Activated T-helper 1 cell treated with anti-CD3 and anti-CD28 coated beads, Interleukin-2, amount 50 U/mL, for 16 hours (primary cell): ENCODE results near the gene PRR35.
A peak's percentile ranks its signal among the peaks of the same experiment; 100 is the strongest.

Experiments used
- DNase-seq, 2 donors: peaks; one replicate each; pipeline ENCODE4 v3.0.0-alpha.2; 2020; ENCODE audit warnings: low read depth in 1 of 2, low spot score in 1 of 2

Gene PRR35

DNA sequence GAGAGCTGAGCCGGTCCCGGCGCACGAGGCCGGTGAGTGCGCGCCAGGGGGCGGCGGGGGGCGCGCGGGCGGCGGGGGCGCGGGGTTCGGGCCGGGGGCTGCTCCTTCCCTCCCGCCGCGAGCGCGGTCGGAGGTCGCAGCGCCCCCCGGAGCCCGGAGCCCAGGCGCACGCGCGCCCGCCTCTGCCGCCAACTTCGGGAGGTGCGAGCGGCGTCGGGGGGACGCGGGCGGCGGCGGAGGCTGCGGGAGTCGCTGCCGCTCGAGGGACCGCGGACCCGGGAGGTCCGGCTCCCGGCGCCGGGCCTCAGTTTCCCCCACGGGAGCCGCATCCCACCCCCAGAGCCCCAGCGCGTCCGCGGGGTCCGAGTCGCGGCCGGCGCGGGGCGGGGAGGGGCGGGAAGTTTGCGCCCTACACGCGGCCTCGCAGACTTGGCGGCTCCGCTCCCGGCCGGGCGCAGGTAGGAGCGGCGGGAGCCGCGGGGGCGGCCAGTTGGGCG is at the start of gene PRR35:
TSS of gene PRR35 (plus strand) at position 191 of the 497 bp plus-strand sequence. CDS start 2,901 bp downstream, outside the sequence.
- no peak for DNase-seq

DNA sequence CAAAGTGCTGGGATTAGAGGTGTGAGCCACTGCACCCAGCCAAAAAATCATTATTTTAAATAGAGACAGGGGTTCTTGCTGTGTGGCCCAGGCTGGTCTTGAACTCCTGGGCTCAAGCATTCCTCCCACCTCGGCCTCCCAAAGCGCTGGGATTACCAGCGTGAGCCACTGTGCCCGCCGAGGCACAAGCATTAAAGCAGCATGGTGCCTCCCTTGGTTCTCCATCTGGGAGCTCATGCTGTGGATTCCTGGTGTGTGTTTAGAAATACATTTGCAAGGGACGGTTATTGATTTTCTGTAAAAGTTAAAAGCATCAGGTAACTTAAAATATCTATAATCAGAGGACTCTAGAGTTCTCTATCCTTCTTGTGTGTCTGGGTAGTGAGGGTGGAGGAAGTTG is 47.4 kb upstream of the PRR35 start:
- no peak for DNase-seq

DNA sequence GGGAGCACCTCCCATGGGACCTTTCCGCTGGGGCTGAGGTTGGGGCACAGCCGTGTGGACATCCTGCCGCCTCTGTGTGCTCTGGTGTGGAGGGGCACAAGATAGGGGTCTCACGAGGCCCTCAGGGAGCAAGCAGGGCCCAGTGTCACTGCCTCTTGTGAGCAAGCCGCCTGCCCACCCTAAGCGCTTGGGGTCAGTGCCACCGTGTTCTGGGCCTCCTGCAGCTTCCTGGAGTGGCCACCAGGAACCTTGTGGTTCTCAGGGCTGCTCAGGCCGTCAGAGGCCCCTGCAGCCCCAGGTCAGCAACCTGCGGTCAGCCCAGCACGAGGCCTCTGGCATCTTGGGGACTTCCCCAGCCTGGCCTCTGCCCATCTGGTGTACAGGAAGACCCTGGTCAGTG is 46.2 kb upstream of the PRR35 start:
- no peak for DNase-seq

DNA sequence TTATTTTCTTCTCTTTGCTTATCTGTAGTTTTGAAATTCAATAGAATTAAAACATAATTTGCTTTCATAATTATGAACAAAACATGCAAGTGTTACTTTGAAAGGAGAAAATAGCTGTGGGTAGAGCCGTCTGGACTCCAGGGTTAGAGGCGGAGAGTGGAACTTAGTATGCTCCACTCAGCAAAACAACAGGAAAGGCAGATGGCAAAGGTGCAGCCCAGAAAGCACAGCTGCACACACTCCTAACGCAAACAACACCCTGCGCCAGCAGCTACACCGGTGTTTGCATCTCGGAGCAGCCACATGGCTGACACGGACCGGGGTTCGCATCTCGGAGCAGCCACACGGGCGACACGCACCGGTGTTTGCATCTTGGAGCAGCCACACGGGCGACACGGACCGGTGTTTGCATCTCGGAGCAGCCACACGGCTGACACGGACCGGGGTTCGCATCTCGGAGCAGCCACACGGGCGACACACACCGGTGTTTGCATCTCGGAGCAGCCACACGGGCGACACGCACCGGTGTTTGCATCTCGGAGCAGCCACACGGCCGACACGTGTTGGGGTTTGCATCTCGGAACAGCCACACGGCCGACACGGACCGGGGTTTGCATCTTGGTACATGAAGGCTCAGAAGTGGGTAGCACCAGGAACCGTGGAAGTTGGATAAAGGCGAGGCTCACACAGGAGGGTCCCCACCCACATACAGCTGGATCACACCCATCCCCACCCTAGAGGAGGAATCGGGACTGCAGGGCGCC is 44.8 kb upstream of the PRR35 start:
- no peak for DNase-seq

DNA sequence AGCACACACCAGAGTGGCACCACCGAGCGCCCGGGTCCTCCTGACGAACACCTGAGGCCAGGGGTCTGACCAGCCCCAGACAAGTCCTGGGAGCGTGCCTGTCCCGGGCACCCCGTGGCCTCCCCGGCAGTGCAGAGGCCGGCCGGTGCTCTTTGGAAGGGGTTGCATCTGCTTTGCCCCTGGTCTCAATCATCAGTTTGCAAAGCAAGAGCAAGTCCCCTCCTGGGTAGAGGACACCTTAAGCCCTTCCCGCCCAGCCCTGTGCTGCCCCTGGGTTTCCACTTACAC is 44.3 kb upstream of the PRR35 start:
- no peak for DNase-seq

DNA sequence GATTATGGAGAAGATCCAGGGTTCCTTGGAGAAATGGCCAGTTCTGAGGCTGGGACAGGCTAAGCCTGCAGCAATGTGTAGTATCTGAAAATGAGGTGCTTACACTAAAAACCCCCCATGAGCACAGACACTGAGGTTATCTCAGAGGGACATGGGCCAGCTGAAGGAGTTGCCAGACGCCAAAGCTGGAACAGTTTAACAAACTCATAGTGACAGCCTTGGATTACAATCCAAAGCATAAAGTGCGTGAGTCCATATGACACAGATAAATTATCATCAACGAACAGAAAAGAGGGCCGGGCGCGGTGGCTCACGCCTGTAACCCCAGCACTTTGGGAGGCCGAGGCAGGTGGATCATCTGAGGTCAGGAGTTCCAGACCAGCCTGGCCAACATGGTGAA is 43.9 kb upstream of the PRR35 start:
- no peak for DNase-seq

DNA sequence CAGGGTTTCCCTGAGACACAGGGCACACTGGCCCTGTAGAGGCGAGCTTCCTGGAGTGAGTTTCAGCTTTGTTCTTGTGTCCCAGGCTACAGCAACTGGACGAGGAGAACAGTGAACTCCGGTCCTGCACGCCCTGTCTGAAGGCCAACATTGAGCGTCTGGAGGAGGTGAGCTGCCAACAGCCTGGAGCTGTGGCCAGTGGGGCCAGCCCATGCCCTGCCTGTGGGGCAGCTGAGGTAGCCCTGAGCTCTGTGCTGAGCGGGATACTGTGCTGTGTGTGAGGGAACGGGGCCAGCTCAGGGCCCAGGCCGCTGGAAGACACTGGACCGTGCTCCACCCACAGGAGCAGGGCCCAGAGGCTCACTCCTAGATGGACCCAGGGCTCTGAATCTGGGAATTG is 41.3 kb upstream of the PRR35 start:
- no peak for DNase-seq

DNA sequence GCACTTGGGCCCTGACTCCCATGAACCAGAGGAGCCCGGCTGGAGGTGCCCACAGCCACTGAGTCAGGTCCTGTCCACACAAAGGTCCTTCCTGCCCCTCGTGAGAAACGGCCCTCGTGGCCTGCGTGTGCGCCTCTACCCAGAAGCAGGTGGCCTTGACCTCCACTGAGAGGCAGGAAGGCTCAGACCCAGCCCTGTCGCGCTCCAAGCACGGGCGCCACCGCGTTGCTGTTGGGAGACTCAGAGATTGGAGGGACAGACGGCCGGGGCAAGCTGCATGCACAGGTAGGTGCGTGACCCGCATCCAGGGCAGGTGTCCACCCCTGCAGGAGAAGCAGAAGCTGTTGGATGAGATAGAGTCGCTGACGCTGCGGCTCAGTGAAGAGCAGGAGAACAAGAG is 40.8 kb upstream of the PRR35 start:
- DNase-seq, result no peak

DNA sequence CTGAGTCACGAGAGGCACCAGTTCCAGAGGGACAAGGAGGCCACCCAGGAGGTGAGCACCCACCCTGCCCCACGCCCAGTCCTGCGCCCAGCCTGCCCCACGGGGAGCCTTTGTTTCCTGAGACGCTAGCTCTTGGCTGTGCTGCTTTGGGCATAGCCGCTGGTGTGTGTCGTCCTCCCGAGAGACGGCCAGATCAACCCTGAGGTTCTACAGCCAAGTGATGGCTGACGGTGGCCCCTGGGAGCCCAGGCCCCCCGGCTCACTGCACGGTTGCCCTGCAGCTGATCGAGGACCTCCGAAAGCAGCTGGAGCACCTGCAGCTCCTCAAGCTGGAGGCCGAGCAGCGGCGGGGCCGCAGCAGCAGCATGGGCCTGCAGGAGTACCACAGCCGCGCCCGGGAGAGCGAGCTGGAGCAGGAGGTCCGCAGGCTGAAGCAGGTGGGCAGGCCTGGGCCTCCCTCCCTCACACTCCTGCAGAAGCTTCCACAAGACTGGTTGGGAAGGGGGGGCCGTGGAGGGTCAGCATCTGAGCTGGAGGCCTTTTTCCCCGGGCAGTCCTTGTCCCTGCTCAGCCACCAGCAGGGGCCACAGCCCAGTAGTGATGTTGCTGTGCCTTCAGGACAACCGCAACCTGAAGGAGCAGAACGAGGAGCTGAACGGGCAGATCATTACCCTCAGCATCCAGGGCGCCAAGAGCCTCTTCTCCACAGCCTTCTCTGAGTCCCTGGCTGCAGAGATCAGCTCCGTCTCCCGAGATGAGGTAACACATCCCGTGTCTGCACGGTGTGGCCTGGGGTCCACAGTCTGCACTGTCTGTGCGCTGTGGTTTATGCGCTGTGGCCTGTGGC is 40.1 kb upstream of the PRR35 start:
- no peak for DNase-seq

DNA sequence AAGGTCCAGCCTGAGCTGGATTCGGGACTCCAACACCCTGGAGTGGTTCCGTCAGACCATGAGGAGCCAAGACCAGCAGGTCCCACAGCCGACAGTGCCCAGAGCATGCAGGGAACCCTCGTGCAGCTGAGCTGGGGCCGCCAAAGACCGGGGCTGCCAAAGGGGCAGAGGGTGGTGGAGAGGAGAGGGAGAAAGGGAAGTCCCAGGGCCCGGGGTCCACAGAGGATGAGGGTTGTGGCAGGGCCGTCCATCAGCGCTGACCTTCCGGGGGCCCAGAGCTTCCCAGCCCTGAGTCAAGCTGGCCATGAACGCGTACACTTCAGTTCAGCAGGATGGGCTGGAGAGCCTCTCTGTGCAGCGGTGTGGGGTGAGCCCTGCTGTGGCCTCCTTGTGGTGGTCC is 39.3 kb upstream of the PRR35 start:
- DNase-seq, result no peak

DNA sequence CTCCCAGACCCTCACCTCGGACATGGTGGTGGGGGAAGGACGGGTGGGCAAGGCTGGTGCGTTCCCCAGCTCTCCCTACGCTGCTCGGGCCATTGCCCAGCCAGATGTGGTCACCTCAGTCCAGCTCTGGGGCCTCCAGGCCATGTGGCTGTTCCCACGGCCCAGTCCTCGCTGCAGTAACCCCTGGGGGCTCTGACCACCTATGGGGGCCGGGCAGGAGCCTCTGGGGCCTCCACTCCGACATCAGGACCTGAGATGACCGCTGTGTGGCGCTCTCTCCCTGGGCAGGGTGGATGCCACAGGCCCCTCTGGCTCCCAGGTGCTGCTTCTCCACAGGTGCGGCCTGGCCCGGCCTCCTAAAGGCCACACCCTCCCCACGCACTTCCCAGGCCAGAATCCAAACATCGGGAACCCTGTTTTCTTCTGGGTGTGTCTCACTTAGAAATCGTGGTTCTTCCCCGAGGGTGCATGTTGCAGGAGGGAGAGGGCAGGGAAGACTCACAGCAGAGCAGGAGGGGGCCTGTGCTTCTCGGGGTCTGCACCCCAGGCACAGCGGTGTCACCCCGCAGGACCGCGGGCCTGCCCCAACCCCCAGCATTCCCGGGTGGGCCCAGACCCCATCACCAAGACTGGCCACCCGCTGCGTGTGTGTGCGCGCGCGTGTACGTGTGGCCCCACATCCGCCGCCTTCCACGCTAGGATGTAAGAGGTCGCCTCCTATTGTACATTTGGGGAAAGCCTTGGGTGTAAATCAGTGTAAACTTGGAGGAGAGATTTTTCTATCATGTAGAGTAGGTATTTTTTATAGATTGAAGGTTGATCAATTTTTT is 38.6 kb upstream of the PRR35 start:
- no peak for DNase-seq

DNA sequence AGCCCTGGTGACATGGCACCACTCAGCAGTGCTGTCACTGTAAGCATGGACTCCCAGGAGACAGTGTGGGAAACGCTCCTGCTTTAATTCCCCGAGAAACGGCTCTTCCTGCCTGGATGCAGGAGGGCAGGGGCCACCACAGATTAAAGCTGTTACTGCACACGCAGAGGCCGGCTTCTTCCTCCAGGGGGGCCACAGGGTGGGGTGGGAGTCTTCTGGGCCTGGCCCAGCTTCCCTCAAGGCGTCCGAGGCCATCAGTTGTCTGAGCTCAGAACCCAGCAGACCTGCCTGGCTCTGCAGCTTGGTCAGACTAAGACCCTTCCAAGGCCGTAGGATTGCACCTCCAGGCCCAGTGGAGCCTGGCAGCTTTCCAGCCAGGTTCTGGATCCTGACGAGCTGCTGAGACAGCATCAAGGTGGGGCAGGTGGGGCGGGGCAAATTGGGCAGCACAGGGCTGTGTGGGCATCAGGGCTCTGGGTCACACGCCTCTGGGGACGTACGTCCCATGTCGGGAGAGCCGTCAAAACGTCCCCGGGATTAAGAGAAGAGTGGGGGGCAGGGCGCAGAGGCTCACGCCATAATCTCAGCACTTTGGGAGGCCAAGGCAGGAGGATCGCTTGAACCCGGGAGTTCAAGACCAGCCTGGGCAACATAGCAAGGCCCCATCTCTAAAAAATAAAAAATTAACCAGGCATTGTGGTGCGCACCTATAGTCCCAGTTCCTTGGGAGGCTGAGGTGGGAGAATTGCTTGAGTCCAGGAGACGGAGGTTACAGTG is 37.7 kb upstream of the PRR35 start:
- DNase-seq, result no peak

DNA sequence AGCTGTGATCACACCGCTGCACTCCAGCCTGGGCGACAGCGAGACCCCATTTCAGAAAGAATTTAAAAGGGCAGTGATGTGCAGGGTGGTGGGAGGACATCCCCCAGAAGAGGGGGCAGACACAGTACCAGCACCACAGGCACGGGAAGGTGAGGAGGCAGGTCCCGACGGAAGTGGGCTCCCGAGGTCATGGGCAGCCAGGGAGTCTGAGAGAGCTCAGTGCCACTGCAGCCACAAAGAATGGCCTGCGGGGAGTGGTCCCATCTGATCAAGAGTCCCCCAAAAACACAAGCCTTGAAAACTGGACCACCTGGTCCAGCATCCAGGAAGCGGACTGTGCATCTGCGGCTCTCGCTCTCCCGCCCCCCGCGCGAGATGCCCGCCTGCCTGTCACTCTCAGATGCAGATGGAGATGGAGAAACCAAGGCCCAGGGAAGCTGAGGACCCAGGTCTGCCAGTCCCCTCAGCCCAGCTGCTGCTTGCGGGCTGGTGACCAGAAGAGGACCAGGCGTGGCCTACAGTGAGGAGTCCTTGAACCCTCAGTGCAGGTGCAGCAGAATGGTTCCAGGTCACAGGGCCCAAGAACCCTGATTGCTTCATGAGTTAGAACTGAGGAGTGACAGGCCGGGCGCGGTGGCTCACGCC is 37.0 kb upstream of the PRR35 start:
- no peak for DNase-seq

DNA sequence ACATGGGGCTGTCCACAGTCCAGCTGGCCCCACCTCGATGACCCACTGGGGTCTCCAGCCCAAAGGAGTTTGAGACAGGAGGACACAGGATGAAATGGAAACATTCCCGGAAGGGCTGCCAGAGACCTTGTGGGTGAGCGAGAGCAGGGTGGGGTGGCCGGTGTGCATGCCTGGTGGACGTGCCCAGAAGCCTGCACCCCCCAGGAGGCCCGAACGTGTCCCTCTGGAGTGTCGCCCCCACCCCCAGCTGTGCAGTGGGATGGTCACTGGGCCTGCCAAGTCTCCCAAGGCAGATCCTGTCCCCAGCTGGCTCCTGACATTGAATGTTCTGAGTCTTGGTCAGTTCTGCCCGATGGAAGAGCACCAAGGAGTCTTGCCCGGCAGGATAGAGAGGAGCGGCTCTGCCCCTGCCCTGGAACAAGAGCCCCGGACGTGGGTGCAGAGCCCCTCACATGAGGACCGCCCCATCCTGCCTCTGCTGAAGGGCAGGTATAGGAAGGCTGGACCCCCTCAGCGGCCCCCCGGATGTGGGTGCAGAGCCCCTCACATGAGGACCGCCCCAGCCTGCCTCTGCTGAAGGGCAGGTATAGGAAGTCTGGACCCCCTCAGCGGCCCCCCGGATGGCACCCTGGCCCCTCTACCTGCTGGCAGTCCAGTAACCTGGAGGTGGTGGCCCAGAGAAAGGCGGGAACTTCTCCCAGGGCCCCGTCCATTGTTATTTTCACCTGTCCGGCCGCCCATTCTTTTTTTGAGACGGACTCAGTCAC is 35.7 kb upstream of the PRR35 start:
- DNase-seq, result no peak

DNA sequence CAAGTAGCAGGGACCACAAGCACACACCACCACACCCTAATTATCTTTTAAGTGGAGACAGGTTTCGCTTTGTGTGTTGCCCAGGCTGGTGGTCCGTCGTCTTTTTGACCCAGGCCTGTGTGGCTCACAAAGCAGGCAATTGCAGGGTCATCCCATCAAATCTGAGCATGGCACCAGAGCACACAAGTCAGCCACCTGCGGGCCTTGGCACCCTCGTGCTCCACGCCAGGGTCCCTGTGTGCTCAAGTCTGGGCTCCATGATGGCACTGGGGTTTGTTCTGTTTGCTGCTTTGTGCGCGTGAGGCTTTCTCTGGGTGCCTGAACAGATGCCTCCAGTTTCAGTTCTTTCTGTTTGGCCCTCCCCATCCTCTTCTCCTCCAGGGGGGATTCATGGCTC is 35.1 kb upstream of the PRR35 start:
- DNase-seq, result no peak

DNA sequence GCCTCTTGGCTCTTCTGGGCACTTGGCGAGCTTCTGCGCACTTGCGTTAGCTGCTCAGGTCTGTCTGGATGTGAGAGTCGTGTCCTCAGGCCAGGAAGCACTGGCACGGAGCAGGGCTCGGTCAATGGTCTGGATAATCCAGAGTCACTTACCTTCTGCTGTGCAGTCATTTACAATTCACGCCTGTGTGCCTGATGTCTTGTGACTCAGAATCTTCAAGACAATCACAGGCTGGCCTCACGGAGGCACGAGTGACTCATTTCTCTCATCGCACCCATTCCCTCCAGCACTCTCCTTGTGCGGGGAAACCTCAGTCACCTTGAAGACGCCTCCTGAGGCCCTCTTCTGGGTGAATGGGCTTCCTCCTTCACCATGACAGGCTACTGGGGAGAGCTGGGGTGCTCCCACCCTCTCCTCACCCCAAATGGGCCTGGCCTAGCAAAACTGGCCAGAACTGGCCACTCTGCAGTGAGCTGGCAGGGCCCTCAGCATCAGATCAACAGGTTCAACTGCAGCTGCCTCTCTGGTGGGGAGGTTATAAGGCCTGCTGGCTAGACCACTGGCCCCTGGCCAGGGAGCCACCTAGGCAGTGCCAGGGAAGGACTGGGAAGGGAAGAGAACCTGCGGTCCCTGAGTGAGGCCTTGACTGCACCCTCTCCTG is 34.5 kb upstream of the PRR35 start:
- peak in 1 of 2 donors; percentile 63 for DNase-seq

DNA sequence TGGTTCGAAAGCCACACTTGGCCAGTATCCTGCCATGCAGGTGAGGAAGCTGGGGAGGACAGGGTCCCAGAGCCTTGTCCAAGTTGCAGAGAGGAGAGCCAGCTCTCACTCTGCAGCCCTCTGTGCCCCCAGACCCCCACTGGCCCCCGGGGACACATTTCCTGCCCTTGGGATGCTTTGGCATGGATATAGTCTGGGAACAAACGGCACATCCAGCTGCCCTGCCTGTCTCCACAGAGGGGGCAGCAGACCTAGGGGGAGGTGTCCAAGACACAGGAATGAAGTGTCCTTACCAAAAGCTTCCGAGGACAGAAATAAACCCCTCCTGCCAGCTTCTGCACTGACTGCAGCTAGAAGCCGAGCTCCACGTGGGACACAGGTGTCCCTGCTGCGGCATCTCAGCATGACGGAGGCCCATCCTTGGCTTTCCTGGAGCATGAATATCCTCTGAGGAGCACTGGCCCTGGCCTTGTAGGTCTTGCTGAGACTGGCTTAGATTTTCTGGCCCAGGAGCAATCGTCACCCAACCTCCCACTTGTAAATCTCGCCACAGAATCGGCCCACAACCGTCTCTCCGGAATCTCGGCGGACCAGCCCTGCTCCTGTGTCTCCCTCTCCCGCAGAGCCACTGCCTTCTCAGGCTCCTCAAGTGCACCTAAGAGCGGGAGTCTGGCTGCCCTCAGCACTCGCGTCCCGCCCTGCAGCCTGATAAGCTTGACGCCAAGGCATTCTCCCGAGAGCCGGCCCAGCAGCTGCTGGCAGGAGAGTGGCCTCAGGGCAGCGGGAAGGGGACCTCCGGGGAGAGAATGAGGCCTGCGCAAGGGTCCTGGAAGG is 33.8 kb upstream of the PRR35 start:
- DNase-seq, result no peak
